ENCODE measurements around the gene DSCAML1. TPM values are rescaled to one million over a fixed set of nuclear protein-coding genes. Genes with fewer than 3 reads are reported as not detected.
"Not testable (repeated sequence)": the region's sequence is repeated elsewhere in the genome, so short reads cannot be mapped to it uniquely, and the experiment has no call there.

Gene DSCAML1
- total RNA-seq, 1 donor from 2014 or later, result 6.1 TPM

- FAIRE-seq, result no peak
- no peak for DNase-seq (ENCODE audit: low spot score in 2 of 2)
Observed at GRCh38 chr11:117410238-117410637, 386.8 kb downstream of the DSCAML1 start.

DNA sequence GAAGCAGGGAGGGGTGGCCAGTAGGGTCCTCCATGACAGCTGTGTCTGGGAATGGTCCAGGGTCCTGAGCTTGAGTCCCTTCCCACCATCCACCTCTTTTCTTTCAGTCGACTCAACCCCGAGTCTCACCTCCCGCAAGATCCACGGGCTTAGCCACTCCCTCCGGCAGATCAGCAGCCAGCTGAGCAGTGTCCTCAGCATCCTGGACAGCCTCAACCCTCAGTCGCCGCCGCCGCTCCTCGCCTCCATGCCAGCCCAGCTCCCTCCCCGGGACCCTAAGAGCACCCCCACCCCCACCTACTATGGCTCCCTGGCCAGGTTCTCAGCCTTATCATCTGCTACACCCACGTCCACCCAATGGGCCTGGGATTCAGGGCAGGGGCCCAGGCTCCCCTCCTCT, 387.5 kb downstream of the DSCAML1 start:
- FAIRE-seq (no peak), DNase-seq (ENCODE audit: low spot score in 2 of 2) (no peak)

GRCh38 chr11:117408356-117408755, 388.7 kb downstream of the DSCAML1 start:
- FAIRE-seq, result no peak
- DNase-seq (ENCODE audit: low spot score in 2 of 2), result no peak

DNA sequence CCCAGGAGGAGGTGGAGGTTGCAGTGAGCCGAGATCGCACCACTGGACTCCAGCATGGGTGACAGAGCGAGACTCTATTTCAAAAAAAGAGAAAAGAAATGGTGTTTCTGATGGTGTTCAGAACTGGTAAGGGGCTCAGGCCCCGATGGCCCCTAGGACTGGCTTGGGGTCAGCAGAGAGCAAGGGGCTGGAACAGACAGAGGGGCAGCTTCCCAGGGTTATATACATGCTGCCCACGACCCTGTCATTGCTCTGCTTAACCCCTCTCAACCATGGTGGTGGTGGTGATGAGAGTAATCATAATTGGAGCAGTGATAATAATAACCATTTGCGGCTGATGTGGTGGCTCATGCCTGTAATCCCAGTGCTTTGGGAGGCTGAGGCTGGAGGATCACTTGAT, 390.0 kb downstream of the DSCAML1 start:
- DNase-seq (ENCODE audit: low spot score in 2 of 2) (no peak), FAIRE-seq (no peak)

DNA sequence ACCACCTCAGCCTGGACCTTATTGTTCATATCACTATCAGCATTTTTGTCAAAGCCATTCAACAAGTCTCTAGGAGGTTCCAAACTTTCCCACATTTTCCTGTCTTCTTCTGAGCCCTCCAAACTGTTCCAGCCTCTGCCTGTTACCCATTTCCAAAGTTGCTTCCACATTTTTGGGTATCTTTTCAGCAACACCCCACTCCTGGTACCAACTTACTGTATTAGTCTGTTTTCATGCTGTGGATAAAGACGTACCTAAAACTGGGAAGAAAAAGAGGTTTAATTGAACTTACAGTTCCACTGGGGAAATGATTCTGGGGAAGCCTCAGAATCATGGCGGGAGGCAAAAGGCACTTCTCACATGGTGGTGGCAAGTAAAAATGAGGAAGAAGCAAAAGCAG, 391.1 kb downstream of the DSCAML1 start:
- not testable (repeated sequence) for DNase-seq (ENCODE audit: low spot score in 2 of 2); FAIRE-seq

DNA sequence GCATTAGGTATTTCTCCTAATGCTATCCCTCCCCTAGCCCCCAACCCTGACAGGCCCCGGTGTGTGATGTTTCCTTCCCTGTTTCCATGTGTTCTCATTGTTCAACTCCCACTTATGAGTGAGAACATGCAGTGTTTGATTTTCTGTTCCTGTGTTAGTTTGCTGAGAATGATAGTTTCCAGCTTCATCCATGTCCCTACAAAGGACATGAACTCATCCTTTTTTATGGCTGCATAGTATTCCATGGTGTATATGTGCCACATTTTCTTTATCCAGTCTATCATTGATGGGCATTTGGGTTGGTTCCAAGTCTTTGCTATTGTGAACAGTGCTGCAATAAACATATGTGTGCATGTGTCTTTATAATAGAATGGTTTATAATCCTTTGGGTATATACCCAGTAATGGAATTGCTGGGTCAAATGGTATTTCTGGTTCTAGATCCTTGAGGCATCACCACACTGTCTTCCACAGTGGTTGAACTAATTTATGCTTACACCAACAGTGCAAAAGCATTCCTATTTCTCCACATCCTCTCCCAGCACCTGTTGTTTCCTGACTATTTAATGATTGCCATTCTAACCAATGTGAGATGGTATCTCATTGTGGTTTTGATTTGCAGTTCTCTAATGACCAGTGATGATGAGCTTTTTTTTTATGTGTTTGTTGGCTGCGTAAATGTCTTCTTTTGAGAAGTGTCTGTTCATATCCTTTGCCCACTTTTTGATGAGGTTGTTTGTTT, 397.7 kb downstream of the DSCAML1 start:
- not testable (repeated sequence) for DNase-seq (ENCODE audit: low spot score in 2 of 2); FAIRE-seq

DNA sequence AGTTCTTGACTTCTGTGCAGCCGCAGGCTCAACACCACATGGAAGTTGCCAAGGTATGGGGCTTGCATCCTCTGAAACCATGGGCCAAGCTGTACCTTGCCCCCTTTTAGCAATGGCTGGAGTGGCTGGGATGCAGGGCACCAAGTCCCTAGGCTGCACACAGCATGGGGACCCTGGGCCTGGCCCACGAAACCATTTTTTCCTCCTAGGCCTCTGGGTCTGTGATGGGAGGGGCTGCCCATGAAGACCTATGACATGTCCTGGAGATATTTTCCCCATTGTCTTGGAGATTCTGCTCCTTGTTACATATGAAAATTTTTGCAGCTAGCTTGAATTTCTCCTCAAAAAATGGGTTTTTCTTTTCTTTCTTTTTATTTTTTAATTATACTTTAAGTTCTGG, 398.4 kb downstream of the DSCAML1 start:
- FAIRE-seq; DNase-seq (ENCODE audit: low spot score in 2 of 2): not testable (repeated sequence)

DNA sequence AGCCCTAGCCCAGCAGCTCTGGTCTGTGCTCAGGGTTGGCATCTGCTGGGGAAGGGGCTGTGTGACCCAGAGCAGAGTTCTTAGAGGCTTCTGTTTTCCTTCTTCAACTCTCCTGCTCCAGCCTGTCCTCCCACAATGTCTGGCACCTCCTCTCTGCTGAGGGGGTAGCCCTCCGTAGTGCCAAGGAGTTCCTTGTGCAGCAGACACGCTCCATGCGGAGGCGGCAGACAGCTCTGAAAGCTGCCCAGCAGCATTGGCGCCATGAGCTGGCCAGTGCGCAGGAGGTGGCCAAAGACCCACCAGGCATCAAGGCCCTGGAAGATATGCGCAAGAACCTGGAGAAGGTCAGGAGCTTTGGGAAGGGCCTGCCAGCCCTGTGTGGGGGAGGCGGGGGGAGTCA, 400.0 kb downstream of the DSCAML1 start:
- peak in 1 of 2 donors; percentile 46 for DNase-seq (ENCODE audit: low spot score in 2 of 2)
- FAIRE-seq, result no peak

DNA sequence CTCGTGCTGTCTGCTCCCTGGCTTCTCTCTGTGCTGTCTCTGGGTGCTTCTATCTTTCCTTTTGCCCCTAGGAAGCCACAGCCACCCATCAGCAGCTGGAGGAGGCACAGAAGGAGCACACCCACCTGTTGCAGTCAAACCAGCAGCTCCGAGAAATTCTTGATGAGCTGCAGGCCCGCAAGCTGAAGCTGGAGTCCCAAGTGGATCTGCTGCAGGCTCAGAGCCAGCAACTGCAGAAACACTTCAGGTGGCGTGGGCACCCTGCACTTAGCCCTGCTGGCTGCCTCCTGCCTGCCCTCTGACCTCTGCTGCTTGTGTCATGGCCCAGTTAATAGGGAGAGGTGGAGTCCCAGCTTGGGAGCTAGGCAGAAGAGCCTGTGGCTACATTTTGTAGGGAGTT, 401.5 kb downstream of the DSCAML1 start:
- no peak for FAIRE-seq
- DNase-seq (ENCODE audit: low spot score in 2 of 2), result no peak

GRCh38 chr11:117394221-117394925, 402.6 kb downstream of the DSCAML1 start:
- FAIRE-seq, result no peak
- DNase-seq (ENCODE audit: low spot score in 2 of 2), result no peak

DNA sequence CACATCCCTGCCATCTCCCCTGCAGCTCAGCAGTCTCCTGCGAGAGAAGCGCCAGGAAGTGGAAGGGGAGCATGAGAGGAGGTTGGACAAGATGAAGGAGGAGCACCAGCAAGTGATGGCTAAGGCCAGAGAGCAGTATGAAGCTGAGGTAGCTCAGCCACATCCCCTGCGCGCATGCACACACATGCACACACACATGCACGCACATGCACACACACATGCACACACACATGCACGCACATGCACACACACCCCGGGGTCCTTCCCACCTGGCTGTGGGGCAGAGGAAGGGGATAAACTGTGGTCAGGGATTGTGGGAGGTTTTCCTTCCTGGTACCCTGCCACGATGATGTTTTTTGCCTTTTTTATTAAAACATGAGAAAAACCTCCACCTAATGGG, 404.0 kb downstream of the DSCAML1 start:
- FAIRE-seq, result no peak
- no peak for DNase-seq (ENCODE audit: low spot score in 2 of 2)

DNA sequence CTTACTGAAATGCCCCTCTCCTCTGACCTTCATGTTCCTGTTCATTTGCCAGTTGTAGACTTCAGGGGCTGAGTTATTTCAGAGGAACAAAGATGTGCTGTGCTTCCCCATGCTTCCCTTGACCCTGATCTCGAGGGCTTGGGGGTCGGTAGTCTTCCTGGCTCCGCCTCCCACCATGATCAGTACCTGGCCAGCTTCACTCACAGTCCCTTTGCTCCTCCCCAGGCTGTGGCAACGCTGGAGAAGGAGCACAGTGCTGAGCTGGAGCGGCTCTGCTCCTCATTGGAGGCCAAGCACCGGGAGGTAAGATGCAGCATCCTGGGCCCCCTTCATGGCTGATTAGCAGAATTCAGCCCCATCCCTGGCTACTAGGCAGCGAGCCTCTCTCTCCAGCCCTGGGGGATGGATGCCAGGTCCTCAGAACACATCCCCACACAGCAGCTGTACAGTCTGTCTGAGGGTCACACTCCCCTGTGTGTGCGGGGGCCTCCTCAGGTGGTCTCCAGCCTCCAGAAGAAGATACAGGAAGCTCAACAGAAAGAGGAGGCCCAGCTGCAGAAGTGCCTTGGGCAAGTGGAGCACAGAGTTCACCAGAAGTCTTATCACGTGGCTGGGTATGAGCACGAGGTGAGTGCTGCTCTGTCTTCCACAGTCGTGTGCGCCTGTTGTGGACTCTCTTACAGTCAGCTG, 404.9 kb downstream of the DSCAML1 start:
- no peak for DNase-seq (ENCODE audit: low spot score in 2 of 2)
- FAIRE-seq, result no peak

DNA sequence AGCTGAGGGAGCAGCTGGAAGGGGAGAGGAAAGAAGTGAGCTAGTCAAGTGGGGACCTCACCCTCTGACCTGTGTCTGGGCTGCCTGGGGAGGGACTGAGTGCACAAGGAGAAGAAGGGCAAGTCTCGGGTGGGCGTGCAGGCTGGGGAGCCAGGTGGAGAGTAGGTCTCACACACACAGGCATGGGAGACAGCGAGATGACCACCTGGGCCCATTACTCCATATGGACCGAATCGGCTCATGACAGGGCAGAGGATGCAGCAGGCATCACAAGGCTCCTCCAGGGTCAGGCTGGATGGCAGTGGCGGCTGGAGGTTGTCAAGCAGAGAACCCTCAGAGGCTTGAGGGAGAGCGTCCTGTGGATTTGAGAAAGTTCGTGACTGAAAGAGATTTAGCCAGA, 405.8 kb downstream of the DSCAML1 start:
- DNase-seq (ENCODE audit: low spot score in 2 of 2), result no peak
- no peak for FAIRE-seq

- no peak for FAIRE-seq
- DNase-seq (ENCODE audit: low spot score in 2 of 2), result no peak
Observed at GRCh38 chr11:117390743-117391142, 406.3 kb downstream of the DSCAML1 start.

DNA sequence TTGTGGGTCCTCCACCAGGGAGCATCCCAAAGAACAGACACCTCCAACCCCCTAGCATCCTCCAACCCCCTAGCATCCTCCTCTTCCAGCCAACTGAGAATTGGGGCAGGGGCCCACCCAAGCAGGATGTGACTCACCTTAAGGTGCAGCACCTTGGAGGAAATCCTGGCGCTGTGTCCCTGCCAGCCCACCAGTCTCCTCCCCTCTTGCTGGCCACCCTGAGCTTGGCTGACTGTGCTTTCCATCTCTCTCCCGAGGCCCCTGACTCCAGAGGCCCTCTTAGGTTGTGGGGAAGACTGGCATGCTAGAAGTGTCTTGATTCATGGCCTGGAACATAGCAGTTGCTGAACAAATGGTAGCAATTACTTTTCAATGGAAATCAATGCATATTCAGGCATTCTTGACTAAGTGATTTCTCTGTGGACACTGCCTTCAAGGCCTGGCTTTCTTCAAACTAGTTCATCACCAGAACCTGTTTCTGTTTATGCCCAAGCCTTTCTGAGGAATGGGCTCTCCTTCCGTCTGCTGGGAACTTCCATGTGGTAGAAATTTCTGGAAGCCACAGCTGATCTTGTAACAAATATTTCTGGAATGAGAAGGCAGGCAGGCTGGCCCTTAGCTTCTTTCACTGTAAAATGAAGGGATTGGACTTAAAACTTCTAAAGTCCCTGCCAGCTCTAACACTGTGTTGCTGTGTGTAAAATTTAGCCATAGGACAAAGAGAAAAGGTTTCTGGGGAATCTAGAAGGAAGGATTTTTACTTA, 408.8 kb downstream of the DSCAML1 start:
- DNase-seq (ENCODE audit: low spot score in 2 of 2), result no peak
- FAIRE-seq, result no peak

GRCh38 chr11:117385906-117386305, 411.1 kb downstream of the DSCAML1 start:
- FAIRE-seq (no peak), DNase-seq (ENCODE audit: low spot score in 2 of 2) (no peak)

- DNase-seq (ENCODE audit: low spot score in 2 of 2), result no peak
Observed at GRCh38 chr11:117385471-117385870, 411.5 kb downstream of the DSCAML1 start.

DNA sequence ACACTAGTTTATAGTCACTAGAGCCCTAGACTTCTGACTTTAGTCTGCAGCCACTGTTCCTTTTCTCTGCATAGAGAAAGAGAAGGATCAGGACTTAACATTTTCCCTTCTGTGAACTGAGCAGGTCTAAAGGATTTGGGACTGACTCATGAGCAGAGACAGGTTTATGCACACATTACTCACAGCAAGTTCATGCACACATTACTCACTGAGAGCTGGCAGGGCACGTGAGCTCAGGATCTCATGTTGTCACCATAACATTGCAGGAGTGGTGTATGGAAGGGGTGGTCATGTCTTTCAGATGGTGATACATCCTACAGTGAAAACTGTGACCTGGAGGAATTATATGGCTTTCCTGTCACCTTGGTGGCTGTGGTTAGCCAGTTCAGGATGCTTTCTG, 413.0 kb downstream of the DSCAML1 start:
- DNase-seq (ENCODE audit: low spot score in 2 of 2), result no peak

More at GRCh38 chr11:117385471-117385870, 411.5 kb downstream of the DSCAML1 start:
- no peak for FAIRE-seq

DNA sequence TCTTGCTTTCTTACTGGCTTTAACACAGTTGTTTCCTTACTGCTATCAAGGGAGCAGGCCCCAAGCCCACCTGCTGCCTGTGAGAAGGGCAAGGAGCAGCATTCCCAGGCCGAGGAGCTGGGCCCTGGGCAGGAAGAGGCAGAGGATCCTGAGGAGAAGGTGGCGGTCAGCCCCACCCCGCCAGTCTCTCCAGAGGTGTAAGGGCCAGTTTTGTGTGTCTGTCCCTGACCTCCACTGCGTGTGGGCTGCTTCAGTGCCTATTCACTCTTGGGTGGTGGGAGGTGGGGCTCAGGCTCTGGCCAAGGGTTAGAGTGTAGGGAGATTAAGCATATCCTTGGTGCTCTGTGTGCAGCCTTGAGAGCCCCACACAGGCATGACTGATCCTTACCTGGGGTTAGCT, 414.3 kb downstream of the DSCAML1 start:
- DNase-seq (ENCODE audit: low spot score in 2 of 2), result no peak
- FAIRE-seq, result no peak

More for the DNA sequence above, 413.0 kb downstream of the DSCAML1 start:
- FAIRE-seq, result no peak
